ENCODE data around the gene EPHA4.

EPHA4 gene

GRCh38 chr2:221425353-221425752 is 146.8 kb downstream of the EPHA4 start:
- no peak overlapping the region for H3K4me3 ChIP-seq (replicated peaks in 1 of 2; ENCODE audit: low read depth in 2 of 2, low read length in 2 of 2)
- no peak for DNase-seq (ENCODE audit: low read depth in 2 of 2)

GRCh38 chr2:221423210-221423804 is 148.8 kb downstream of the EPHA4 start:
- H3K4me3 ChIP-seq (replicated peaks in 1 of 2; ENCODE audit: low read depth in 2 of 2, low read length in 2 of 2) = no peak overlapping the region
- TF ChIP-seq CTCF (IDR thresholded peaks at IDR 0.05; ENCODE audit: low read depth, low read length) = no peak
- DNase-seq (ENCODE audit: low read depth in 2 of 2) = peak in 1 of 2 donors; percentile 42

More at GRCh38 chr2:221425353-221425752, 146.8 kb downstream of the EPHA4 start:
- TF ChIP-seq CTCF (IDR thresholded peaks at IDR 0.05; ENCODE audit: low read depth, low read length) = no peak

GRCh38 chr2:221422516-221423209 is 149.4 kb downstream of the EPHA4 start:
- DNase-seq (ENCODE audit: low read depth in 2 of 2) = no peak
- no peak overlapping the region for H3K4me3 ChIP-seq (replicated peaks in 1 of 2; ENCODE audit: low read depth in 2 of 2, low read length in 2 of 2)
- TF ChIP-seq CTCF (IDR thresholded peaks at IDR 0.05; ENCODE audit: low read depth, low read length) = no peak

GRCh38 chr2:221420245-221420644 is 151.9 kb downstream of the EPHA4 start:
- H3K4me3 ChIP-seq (replicated peaks in 1 of 2; ENCODE audit: low read depth in 2 of 2, low read length in 2 of 2) = no peak overlapping the region
- TF ChIP-seq CTCF (IDR thresholded peaks at IDR 0.05; ENCODE audit: low read depth, low read length) = no peak
- DNase-seq (ENCODE audit: low read depth in 2 of 2) = no peak

- no peak for DNase-seq (ENCODE audit: low read depth in 2 of 2)
- TF ChIP-seq CTCF (IDR thresholded peaks at IDR 0.05; ENCODE audit: low read depth, low read length) = no peak
- no peak overlapping the region for H3K4me3 ChIP-seq (replicated peaks in 1 of 2; ENCODE audit: low read depth in 2 of 2, low read length in 2 of 2)
Observed at GRCh38 chr2:221415789-221416188, 156.3 kb downstream of the EPHA4 start.

- no peak overlapping the region for H3K4me3 ChIP-seq (replicated peaks in 1 of 2; ENCODE audit: low read depth in 2 of 2, low read length in 2 of 2)
Observed at GRCh38 chr2:221412978-221413377, 159.1 kb downstream of the EPHA4 start.

More at GRCh38 chr2:221412978-221413377, 159.1 kb downstream of the EPHA4 start:
- no peak for TF ChIP-seq CTCF (IDR thresholded peaks at IDR 0.05; ENCODE audit: low read depth, low read length)
- no peak for DNase-seq (ENCODE audit: low read depth in 2 of 2)

Measured in cardiac fibroblast (primary cell).